Fibroblast of lung (primary cell): ENCODE data around the gene TMEM35A. TPM values are rescaled to one million over a fixed set of nuclear protein-coding genes. Genes with fewer than 3 reads are reported as not detected.

Experiments used
- DNase-seq, 2 donors: peaks; one replicate each; pipeline versions ENCODE4 v3.0.0 to v3.0.0-alpha.2; 2010; ENCODE audit warnings: low read depth in 2 of 2
- H2AFZ ChIP-seq: 2 replicates; pipeline ENCODE4 v1.5.1; 2012; ENCODE audit warnings: low read length, control low read depth, inconsistent platforms
- H3K27ac ChIP-seq: 2 replicates; pipeline ENCODE4 v1.5.1; 2011; ENCODE audit warnings: low read length, control low read depth; ENCODE audit not compliant: insufficient read depth
- H3K27me3 ChIP-seq: 2 replicates; pipeline ENCODE4 v1.5.1; 2011; ENCODE audit warnings: mild to moderate bottlenecking, low read length; ENCODE audit not compliant: control insufficient read depth, insufficient read depth
- H3K36me3 ChIP-seq: 2 replicates; pipeline ENCODE4 v1.5.1; 2011; ENCODE audit warnings: low read length; ENCODE audit not compliant: control insufficient read depth, insufficient read depth
- H3K4me1 ChIP-seq: 2 replicates; pipeline ENCODE4 v1.5.1; 2011; ENCODE audit warnings: low read length; ENCODE audit not compliant: control insufficient read depth, insufficient read depth; ENCODE audit errors: extremely low read depth
- H3K4me2 ChIP-seq: 2 replicates; pipeline ENCODE4 v1.5.1; 2011; ENCODE audit warnings: low read length, control low read depth; ENCODE audit not compliant: insufficient read depth; ENCODE audit errors: extremely low read depth
- H3K4me3 ChIP-seq, 4 experiments: fragments of 200-600 bp in 1 of 4; sonication (generic) in 1 of 4; replicated peaks in 1 of 4; 2 replicates each; pipeline ENCODE4 v1.5.1; 2011 to 2016; ENCODE audit warnings: low read length in 4 of 4, low read depth in 3 of 4, mild to moderate bottlenecking in 3 of 4, control low read depth in 2 of 4, inconsistent platforms in 1 of 4, mixed read lengths in 1 of 4; ENCODE audit not compliant: insufficient read depth in 1 of 4; ENCODE audit errors: control extremely low read depth in 1 of 4
- H3K79me2 ChIP-seq: 2 replicates; pipeline ENCODE4 v1.5.1; 2012; ENCODE audit warnings: mild to moderate bottlenecking, low read length, inconsistent platforms; ENCODE audit not compliant: control insufficient read depth, insufficient read depth
- H3K9ac ChIP-seq: 2 replicates; pipeline ENCODE4 v1.5.1; 2011; ENCODE audit warnings: mild to moderate bottlenecking, low read length, control low read depth; ENCODE audit not compliant: insufficient read depth
- H3K9me3 ChIP-seq: 2 replicates; pipeline ENCODE4 v1.5.1; 2012; ENCODE audit warnings: low read depth, low read length; ENCODE audit not compliant: control insufficient read depth, insufficient read depth
- H4K20me1 ChIP-seq: 2 replicates; pipeline ENCODE4 v1.5.1; 2011; ENCODE audit warnings: low read length; ENCODE audit not compliant: control insufficient read depth, insufficient read depth; ENCODE audit errors: extremely low read depth
- CTCF ChIP-seq, 2 donors: IDR thresholded peaks in 1 of 2; conservative IDR thresholded peaks in 1 of 2; 1 replicate in 1 of 2; 2 replicates in 1 of 2; pipeline ENCODE4 v1.5.1; 2011 to 2012; ENCODE audit warnings: low read length in 2 of 2, control low read depth in 1 of 2, inconsistent platforms in 1 of 2, low read depth in 1 of 2, mild to moderate bottlenecking in 1 of 2
- EZH2 ChIP-seq: IDR thresholded peaks from 2 replicates; pipeline ENCODE4 v1.5.1; 2012; ENCODE audit warnings: low read length, control low read depth, mild to moderate bottlenecking; ENCODE audit errors: missing control alignments
- polyA plus RNA-seq, 2 donors: library from polyadenylated mRNA; depleted of rRNA in 1 of 2; stranded (reverse) in 1 of 2; unstranded in 1 of 2; fragments of >200 nt; gene quantifications; 2 replicates each; pipeline ENCODE4 v1.2.1, GENCODE V29; 2011 to 2012; ENCODE audit warnings: missing spikeins in 1 of 2
- total RNA-seq: library from RNA; depleted of rRNA; stranded (reverse); fragments of >200 nt; gene quantifications from 2 replicates; pipeline ENCODE4 v1.2.1, GENCODE V29; 2014

The TMEM35A gene
- total and polyA plus RNA-seq, 2 donors (not counting 1 experiment from before 2014, with no cell fraction given): 25.8 to 28.6 TPM

- no peak overlapping the region for H2AFZ ChIP-seq
- H3K36me3 ChIP-seq: no peaks in the 10 kb centered on the region
- TF ChIP-seq EZH2: no peak
- TF ChIP-seq CTCF (conservative IDR thresholded peaks at IDR 0.05 in 1 of 2, IDR thresholded peaks at IDR 0.05 in 1 of 2; ENCODE audit: low read depth in 1 of 2, low read length in 2 of 2): no peak
- no peaks in the 10 kb centered on the region for H3K9me3 ChIP-seq
- H3K4me2 ChIP-seq: peak overlapping the region; percentile 30
- H3K9ac ChIP-seq: no peak overlapping the region
- no peaks in the 10 kb centered on the region for H3K27me3 ChIP-seq
- no peaks in the 10 kb centered on the region for H3K79me2 ChIP-seq
- peak overlapping the region in 2 of 4 experiments; percentile 25 to 34 for H3K4me3 ChIP-seq
- no peaks in the 10 kb centered on the region for H4K20me1 ChIP-seq
- no peaks in the 10 kb centered on the region for H3K4me1 ChIP-seq
- DNase-seq: peak; percentile 1 to 74
- no peak overlapping the region for H3K27ac ChIP-seq
Measured at GRCh38 chrX:101117701-101118100, 39.0 kb downstream of the TMEM35A start.

- peak in 1 of 2 donors; percentile 26 for DNase-seq
- Histone ChIP-seq H3K36me3 (no peaks in the 10 kb centered on the region), H2AFZ (no peak overlapping the region), H3K27me3 (no peaks in the 10 kb centered on the region), H3K4me3 (no peak overlapping the region), H4K20me1 (no peaks in the 10 kb centered on the region), H3K27ac (no peak overlapping the region), H3K4me2 (no peak overlapping the region), H3K4me1 (no peaks in the 10 kb centered on the region), H3K79me2 (no peaks in the 10 kb centered on the region), H3K9ac (no peak overlapping the region), H3K9me3 (no peaks in the 10 kb centered on the region)
- TF ChIP-seq EZH2 (no peak), CTCF (conservative IDR thresholded peaks at IDR 0.05 in 1 of 2, IDR thresholded peaks at IDR 0.05 in 1 of 2; ENCODE audit: low read depth in 1 of 2, low read length in 2 of 2) (no peak)
Measured at GRCh38 chrX:101136235-101136634, 57.6 kb downstream of the TMEM35A start.

Other genes starting within 250 kb of the TMEM35A start
- not detected in 2 replicates for gene NOX1, start 204.5 kb upstream of the TMEM35A start, total RNA-seq
- not detected in 2 replicates for gene NOX1, start 204.5 kb upstream of the TMEM35A start, polyA plus RNA-seq
- under 0.01 and 0.17 TPM in 2 replicates for gene XKRX, start 150.0 kb upstream of the TMEM35A start, total RNA-seq
- 0.02 and 0.19 TPM in 2 replicates for gene XKRX, start 150.0 kb upstream of the TMEM35A start, polyA plus RNA-seq
- not detected in 2 replicates for gene ARL13A, start 109.2 kb upstream of the TMEM35A start, total RNA-seq
- not detected in 2 replicates for gene ARL13A, start 109.2 kb upstream of the TMEM35A start, polyA plus RNA-seq
- gene TRMT2B, start 26.8 kb upstream of the TMEM35A start, total RNA-seq: 10.3 and 14.2 TPM in 2 replicates
- gene TRMT2B, start 26.8 kb upstream of the TMEM35A start, polyA plus RNA-seq: 6.9 and 11.1 TPM in 2 replicates
- 4.9 and 11.2 TPM in 2 replicates for gene CENPI, start 19.3 kb downstream of the TMEM35A start, total RNA-seq
- gene CENPI, start 19.3 kb downstream of the TMEM35A start, polyA plus RNA-seq: 4.3 and 13.0 TPM in 2 replicates
- gene DRP2, start 140.9 kb downstream of the TMEM35A start, total RNA-seq: under 0.01 and 0.50 TPM in 2 replicates
- gene DRP2, start 140.9 kb downstream of the TMEM35A start, polyA plus RNA-seq: 0.59 and 0.64 TPM in 2 replicates
- gene TAF7L, start 212.5 kb downstream of the TMEM35A start, total RNA-seq: 0.33 and 0.51 TPM in 2 replicates
- gene TAF7L, start 212.5 kb downstream of the TMEM35A start, polyA plus RNA-seq: 0.27 and 0.66 TPM in 2 replicates